ENCODE data around the gene GPR132.
A peak's percentile ranks its signal among the peaks of the same experiment; 100 is the strongest.

The GPR132 gene

DNA sequence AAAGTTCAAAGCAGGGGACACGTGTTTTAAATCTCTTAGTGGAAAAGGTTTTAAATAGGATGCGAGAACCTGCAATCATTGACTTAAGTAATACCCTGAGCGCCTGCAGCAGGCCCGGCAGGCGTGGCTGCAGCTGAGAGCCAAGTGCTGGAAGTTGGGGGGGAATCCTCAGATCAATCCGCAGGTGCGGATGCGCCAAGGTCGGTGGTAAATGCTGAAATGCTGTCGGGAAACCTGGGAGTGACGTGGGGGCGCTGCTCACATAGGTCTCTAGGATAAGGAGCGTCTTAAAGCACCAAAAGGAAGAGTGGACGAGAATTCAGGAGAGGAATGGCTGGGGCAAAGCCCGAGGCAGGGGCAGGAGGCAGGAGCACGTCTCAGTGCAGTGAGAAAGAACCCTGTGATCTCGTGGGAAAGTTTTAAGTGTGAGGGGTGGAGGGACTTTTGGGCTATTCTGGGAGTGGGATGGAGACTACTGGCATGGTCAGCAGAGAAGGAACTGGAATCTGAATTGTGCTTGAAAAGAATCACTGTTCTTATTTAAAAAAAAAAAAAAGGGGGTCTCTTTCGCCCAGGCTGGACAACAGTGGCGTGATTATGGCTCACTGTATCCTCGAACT is 43.5 kb downstream of the GPR132 start:
- peak in 1 of 2 donors; percentile 21 for DNase-seq (ENCODE audit: low read depth in 2 of 2)

- peak; percentile 97 to 98 for DNase-seq (ENCODE audit: low read depth in 2 of 2)
Observed at GRCh38 chr14:105020815-105021655, 44.2 kb downstream of the GPR132 start, which contains the start of gene CDCA4. TSS of gene CDCA4 (minus strand) at chr14:105021083. CDS start at chr14:105011929, 9,154 bp downstream.

DNA sequence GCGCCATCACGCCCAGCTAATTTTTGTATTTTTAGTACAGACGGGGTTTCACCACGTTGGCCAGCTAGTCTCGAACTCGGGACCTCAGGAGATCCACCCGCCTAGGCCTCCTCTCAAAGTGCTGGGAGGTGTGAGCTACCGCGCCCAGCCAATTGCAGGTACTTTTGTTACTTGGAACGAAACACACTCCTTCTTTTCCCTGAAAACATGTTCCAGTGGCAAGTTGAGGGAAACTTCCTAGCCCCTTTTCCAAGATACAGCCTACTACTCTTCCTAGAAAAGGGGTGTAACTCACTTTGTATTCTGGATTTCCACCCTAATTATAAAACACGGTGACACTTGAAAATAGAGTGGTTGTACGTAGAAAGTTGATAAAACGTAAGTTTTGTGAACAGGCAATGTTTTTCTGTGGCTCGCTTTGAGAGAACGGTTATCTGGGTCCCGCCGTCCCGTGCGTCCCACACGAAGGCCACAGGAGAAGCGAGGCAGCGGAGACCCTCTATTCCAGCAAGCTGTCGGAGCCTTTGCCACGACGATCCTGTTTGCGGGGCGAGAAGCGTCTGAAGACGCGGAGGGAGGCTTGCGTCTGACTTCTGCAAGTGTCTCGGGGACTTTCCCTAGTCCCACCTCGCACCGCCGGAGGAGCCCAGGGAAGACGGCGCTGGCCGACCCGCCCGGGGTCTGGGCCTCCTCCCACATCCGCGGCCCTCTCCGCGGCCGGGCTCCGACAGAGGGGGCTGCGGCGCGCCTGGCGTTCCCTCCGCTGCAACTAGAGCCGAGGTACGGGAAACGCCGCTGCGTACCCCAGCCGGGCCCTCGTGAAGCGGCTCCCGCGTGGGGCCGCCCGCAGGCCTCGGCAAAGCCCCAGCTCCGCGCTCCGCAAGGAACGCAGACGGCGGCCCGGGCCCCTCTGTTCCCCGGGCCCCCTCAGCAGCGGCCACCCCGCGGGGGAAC is 45.1 kb downstream of the GPR132 start:
- DNase-seq (ENCODE audit: low read depth in 2 of 2) = peak; percentile 30 to 51

GRCh38 chr14:105018414-105018813 is 46.8 kb downstream of the GPR132 start:
- no peak for DNase-seq (ENCODE audit: low read depth in 2 of 2)

DNA sequence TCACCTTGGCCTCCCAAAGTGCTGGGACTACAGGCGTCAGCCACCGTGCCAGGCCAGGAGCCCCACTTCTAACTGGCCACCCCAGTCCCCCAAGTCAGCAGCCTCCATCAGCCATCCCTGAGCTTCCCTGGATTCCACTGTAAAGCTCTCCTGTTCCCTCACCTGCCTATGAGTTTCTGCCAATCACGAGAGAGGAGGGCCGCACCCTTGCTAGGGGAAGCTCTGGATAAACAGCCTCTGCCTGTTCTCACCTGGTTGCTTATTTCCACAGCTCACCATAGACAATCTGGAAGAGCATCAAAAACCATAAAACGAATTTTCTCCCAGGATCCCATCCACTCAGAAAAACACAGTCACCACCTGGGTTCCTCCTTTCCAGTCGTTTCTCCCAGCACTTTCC is 49.3 kb downstream of the GPR132 start:
- DNase-seq (ENCODE audit: low read depth in 2 of 2) = no peak

DNA sequence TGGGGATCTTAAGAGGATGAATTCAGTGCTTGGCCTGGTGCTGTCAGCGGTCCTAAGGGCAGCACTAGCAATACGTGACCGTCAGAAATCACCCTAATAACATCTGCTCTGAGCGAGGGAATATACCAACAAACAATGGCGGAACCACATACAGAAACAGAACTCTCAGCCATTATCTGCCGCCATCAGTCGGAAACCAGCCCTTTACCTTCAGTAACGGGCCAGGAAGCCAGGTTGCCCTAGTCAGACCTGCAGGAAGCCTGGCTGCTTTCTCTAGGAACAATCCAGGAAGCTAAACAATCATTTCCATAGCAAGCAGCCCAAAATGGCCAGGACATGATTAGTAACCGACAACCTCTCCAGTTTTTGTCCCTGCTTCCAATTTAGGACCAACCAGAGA is 50.0 kb downstream of the GPR132 start:
- DNase-seq (ENCODE audit: low read depth in 2 of 2) = no peak

DNA sequence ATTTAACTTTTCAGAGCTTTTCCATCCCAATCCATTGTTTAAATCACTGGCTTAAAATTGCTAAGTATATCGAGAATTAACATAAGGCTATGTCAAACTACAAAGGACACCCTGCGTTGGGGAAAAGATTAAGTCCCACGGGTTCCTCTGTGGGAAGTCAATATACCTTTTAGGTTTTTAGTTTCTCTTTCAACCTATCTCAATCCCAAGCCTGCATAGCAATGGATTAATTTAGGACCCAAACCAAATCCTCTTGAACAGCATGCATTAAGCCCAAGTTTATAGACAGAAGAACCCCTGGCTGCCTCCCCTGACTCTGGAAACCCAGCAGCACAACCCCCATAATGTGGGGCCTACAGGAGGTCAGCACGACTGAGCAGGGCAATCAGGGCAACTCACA is 50.6 kb downstream of the GPR132 start:
- no peak for DNase-seq (ENCODE audit: low read depth in 2 of 2)

- DNase-seq (ENCODE audit: low read depth in 2 of 2) = no peak
Observed at GRCh38 chr14:105014032-105014431, 51.2 kb downstream of the GPR132 start.

DNA sequence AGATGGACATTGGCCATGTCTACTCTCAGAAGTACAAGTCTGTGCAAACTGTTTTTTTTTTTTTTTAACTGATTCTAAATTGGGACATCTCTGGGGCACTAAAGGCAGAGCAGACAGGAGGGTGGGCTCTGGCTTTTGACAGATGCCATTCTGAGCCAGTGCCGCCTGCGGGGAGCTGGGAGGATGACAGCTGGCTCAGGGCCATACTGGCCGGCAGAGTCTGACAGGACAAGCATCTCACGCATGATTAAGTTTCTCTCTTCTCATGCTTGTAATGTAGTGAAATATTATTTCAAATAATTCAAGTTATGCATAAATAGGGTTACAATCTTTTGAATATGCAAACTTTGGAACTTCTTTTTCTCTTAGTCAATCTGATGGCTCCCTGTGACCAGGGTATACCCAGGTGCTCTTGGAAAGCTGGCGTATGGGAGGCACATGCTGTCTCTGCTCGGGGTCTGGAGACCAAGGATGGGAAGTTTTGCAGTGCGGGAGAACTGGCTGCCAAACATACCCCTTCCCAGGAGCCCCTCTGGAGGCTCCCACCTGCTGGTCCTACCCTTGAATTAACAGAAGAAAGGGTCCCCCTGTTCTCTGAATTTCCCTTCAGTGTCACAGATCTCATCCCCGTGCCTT is 52.0 kb downstream of the GPR132 start:
- no peak for DNase-seq (ENCODE audit: low read depth in 2 of 2)

DNA sequence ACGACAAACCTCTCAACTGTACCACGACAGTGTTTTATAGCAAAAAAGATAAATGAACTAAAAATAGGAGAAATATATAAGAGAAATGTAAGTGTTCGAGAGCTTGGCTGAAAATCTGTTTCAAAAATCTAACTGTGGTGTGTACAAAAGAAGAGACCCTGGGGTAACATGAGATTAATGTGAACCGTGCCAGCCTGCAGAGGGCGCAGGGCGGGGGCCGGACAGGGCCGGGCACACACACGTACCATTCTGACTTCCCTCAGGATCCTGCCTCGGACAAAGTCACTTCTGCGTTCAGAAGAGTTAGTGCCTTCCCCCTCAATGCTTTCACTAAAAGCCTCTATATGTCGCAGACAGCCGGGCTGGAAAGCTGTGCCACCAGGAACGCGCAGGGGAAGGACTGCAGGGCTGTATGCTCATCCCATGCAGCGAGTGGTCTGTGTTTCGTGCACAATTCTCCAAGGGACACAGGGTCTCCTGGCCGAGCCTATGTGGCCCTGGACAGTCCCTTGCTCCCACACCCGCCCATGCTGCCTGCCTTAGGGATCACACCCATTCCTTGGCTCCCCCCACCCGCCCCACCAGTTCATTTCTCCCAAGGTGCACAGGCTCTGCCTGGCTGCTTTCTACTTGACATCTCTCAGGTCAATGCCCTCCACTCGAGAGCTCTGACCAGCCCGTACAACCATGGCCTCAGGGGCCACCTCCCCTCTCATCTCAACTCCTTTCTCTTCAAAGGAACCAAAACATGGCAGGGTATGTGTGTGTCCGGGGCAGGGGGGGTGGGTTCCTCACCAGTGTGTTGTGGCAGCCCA is 52.9 kb downstream of the GPR132 start:
- DNase-seq (ENCODE audit: low read depth in 2 of 2) = no peak

DNA sequence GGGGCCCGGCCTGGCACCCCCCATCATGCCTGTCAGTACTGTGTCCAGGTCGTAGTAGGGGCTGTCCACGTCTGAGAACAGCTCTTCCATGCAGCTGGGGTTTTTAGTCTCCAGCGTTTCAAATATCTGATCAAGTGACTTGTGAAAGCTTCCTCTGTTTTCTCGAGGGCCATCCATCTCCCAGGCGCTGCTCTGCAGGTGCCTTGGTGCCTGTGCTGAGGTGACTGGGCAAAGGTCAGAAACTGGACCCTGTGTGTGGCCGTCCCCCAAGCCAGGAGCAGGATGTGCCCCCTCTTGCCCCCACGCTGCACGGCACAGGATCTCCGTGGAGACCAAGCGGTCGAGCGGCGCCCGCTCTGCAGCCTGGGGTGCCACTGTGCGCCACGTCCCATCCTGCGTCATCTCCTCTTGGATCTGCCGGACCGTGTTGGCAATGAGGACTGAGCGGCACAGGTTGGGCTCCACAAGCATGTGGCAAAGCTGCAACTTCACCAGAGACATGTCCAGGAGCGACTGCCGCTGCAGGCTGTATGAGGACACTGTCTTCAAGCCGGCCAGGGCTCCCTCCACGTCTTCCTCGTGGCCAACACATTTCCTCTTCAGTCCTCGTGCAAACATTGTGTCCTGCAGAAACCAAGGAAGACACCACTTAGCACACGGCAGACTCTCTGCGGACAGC is 53.8 kb downstream of the GPR132 start:
- DNase-seq (ENCODE audit: low read depth in 2 of 2) = no peak

GRCh38 chr14:105010891-105011291 is 54.3 kb downstream of the GPR132 start:
- no peak for DNase-seq (ENCODE audit: low read depth in 2 of 2)

DNA sequence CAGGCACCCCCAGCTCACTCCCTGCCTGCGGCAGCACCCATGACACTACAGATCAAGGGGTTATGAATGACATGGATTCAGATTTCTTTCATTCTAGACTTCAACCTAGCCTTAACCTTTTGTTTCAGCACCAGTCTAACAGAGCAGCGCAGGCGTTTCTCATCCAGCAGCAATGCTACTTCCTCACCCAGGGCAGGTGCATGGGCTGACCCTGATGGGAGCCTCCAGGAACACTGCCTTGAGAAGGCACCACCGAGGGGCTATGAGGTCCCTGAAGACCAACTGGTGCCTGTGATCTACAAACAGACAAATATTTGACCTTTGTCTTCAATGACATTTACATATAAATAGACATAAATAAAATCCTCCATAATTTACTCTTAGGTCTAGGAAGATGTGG is 55.1 kb downstream of the GPR132 start:
- DNase-seq (ENCODE audit: low read depth in 2 of 2) = no peak

DNA sequence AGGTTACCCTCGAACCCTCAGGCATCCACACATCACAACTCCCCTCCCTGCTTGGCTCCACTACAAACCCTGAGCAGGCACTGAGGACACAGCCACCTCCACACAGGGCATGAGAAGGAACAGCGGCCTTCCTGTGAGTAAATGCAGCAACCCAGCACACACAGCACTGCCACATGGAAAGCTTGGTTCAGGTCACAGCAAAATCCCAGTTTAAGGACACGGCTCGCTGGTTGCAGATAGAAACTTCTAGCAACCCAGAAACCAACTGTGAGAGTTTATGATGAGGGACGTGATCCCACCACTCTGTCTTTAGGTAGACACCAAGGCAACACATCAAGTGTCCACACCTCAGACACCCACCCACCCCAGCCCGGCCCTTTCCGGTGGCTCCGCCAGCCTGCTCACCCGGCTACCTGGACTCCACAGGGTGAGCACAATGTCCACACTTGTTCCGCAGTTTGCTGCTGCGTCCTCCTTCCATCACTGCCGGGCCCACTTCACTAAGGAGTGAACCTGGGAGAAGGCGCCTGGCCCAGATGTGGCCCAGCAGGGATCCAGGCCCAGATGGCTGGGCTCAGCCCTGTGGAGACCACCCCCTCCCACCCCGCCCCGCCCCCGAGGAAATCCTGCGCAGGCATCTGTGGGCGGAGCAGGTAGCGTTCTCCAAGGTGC is 57.5 kb downstream of the GPR132 start:
- no peak for DNase-seq (ENCODE audit: low read depth in 2 of 2)

GRCh38 chr14:105006831-105007592 is 58.2 kb downstream of the GPR132 start:
- no peak for DNase-seq (ENCODE audit: low read depth in 2 of 2)

DNA sequence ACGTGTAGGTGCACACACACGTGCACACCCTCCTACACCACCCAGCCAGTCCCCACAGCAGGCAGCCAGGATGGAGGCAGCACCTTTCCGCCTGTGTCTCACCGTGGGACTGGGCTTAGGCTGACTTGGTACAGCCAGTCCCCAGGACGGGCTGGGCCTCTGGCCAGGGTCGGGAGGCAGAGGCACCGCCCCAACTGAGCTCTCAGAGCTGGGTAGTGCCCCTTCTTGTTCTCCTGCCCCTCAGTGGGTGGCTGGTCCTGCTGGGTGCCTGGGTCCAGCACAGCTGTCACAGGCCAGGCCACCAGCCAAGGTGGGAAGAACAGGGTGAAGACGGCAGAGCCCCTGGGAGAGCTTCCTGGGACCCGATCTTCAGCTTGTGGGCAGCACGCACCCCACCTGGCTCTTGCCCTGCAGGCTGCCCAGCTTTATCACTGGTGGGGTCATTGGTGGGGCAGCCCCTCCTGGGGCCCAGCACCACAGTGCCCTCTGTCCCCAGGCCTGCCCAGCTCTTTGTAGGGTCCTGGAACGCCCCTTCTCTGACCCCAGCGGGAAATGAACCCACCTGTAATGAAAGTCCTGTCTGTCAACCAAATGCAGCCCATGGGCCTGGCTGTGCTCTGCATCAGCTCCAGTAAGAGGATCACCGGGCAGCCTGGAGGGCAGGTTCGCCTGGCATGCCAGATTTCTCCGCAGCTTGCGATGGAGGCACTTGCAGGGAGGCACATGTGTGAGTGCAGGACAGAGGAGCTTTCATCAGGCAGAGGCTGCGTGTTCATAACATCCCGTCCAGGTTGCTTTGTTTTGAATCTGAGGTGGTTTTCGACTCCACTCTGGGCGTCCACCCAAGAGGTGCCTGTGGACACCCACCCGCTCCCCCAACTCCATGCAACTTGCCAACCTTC is 59.0 kb downstream of the GPR132 start:
- DNase-seq (ENCODE audit: low read depth in 2 of 2) = no peak

- DNase-seq (ENCODE audit: low read depth in 2 of 2) = no peak
Observed at GRCh38 chr14:105005329-105005928, 59.8 kb downstream of the GPR132 start.

Measured in stimulated activated CD8-positive, alpha-beta memory T cell treated with anti-CD3 and anti-CD28 coated beads, Interleukin-15, amount 100 ng/mL, for 48 hours (primary cell).